GM21367 (cell line): ENCODE data around the gene NCOA1.
"Not testable (repeated sequence)": the region's sequence is repeated elsewhere in the genome, so short reads cannot be mapped to it uniquely, and the experiment has no call there.

Source experiments
- ATAC-seq: cut with Tn5 transposase; IDR thresholded peaks from one replicate; pipeline ENCODE4 v1.9.1; 2021; ENCODE audit not compliant: unreplicated experiment

The NCOA1 gene

GRCh38 chr2:24490690-24491541, at the start of gene NCOA1:
Gene NCOA1, plus strand, starts transcription at chr2:24491254. Its CDS starts 167,424 bp downstream, at chr2:24658678.
- peak; percentile 45 for ATAC-seq

GRCh38 chr2:24448797-24449196, 42.3 kb upstream of the NCOA1 start:
- no peak for ATAC-seq

GRCh38 chr2:24449344-24449743, 41.7 kb upstream of the NCOA1 start:
- no peak for ATAC-seq

- ATAC-seq = no peak
Measured at GRCh38 chr2:24451805-24452501, 39.1 kb upstream of the NCOA1 start.

- no peak for ATAC-seq
Measured at GRCh38 chr2:24452502-24452885, 38.6 kb upstream of the NCOA1 start.

GRCh38 chr2:24453379-24454073, 37.5 kb upstream of the NCOA1 start:
- ATAC-seq = no peak

GRCh38 chr2:24454294-24454693, 36.8 kb upstream of the NCOA1 start:
- ATAC-seq = no peak

DNA sequence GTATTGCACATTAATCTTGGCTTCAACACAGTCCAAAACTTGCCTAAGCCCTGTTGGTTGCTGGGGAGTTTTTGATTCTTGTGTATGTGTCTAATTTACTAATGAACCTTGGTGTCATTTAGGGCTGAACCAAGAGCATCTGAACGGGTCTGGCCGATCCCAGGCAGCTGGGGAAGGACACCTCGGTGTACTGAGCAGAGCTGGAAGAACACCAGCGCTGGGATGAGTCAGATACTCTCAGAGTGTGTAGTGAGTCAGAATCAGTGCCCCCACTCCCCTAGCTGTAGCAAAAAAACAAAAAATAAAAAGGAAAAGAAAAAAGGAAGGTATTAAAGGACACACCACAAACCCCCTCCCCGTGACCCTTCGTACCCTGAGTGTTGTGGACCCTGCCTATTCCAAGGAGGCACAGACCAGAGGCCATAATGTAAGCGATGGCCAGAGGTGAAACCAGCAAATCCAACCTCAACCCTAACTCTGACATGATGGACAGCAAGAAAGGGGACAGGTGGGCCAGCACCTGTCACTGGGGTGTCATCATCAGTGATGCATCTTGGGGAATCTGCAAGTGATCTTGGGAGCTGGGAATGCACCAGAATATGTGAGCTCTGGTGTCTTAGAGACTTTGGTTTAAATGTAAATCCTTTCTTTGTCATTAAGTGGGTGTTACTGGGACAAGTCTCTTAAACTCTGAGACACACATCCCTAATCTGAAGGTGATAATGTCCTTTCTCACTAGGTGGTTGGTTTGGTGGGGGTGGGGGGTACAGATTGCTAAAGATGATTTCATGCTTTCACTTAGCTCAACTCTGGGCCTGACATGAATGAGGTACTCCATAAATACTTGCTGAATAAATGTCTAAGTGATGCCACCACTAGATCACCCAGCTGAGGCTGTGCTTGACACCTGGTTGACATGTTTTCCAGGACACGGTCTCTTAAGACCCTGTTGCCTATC, 34.2 kb upstream of the NCOA1 start:
- no peak for ATAC-seq

- no peak for ATAC-seq
Measured at GRCh38 chr2:24457696-24458386, 33.2 kb upstream of the NCOA1 start.

DNA sequence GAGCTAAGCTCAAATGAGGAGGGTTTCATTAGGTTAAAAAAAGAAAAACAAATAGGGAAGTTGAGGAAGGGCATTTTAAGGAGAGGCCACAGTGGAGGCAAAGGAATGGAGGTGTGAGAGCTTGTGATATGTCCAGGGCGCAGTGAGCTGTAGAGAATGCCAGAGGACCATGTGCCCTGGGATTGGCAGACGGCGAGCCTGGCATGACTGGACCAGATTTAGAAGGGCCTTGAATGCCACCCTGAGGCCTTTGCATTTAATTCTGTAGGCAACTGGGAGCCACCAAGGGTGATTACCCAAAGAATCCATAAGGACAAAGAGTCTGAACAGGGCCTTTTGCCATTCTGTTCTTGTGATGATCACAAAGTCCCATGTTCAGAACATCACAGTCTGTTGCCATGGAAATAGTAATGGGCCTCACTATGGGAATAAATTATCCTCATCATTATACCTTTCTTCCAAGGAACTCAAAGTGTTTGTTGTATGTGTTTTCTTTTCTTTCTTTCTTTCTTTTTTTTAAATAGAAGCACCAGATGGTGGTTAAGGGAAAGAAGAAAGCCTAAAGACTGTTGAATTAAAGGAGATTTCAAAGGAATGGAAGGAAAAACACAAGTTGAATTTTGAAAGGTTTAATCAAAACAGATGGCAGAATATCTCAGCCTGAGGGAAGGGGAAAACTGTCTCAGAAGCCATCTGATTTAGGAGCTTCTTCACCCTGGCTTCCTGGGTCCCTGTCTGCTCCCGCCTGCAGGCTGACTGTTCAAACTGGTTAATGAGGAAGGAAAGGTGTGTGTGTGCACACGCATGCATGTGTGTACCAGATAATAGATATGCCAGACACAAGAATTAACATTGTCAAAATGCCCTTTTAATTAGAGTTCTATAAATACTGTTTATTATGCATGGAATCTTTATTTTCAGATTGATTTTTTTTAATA, 31.6 kb upstream of the NCOA1 start:
- ATAC-seq = no peak

- no peak for ATAC-seq
Measured at GRCh38 chr2:24461685-24462084, 29.4 kb upstream of the NCOA1 start.

- ATAC-seq = no peak
Measured at GRCh38 chr2:24463271-24463670, 27.8 kb upstream of the NCOA1 start.

DNA sequence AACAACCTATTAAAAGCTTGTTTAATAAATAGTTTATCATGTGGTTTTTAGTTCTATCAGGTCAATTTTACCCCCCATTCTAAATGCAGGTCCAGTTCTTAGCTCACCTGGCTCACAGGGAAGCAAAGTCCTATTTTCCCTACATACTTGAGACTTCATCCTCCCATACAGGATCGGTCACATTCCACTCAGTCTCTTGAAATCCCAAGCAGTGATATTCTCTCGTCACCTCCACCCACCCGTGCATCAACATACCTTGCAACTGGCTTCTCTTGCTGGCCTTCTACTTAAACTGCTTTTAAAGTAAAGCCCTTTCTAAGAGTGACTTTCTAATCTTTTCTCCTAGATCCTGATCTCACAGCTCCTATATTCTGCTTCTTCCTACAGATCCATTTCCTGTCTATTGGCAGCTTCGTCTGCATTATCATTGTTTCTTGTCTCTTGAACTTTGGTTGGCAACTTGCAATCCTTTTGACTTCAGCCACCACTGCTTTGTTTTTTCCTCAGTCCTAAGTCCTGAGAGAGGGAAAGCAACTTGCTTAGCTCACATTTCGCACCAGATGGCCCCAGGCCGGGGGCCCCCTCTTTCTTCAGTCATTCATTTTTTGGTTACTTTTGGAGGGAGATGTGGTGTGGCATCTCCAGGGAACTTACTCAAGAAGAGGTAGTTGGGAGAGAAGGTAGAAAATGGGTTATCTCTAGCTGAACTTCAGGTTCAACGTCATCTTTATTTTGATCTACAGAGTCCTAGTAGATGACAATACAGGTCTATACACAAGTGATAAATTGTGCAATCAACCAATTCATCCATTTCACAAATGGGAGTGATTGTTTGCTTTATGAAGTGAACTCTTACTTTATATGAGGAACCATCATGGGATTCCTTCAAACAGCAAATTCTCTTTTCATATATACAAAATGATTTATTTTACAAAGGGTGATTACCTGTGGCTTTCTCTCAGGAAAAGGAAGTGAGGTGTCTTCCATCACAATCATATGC, 23.9 kb upstream of the NCOA1 start:
- no peak for ATAC-seq

DNA sequence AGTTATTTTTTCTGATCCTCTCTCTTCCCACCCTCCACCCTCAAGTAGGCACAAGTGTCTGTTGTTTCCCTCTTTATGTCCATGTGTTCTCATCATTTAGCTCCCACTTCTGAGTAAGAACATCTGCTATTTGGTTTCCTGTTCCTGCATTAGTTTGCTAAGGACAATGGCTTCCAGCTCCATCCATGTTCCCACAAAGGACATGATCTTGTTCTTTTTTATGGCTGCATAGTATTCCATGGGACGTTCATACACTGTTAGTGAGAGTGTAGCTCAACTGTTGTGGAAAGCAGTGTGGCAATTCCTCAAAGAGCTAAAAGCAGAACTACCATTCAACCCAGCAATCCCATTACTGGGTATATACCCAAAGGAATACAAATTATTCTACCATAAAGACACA, 22.6 kb upstream of the NCOA1 start:
- ATAC-seq = not testable (repeated sequence)

GRCh38 chr2:24469148-24469650, 21.9 kb upstream of the NCOA1 start:
- ATAC-seq = no peak

DNA sequence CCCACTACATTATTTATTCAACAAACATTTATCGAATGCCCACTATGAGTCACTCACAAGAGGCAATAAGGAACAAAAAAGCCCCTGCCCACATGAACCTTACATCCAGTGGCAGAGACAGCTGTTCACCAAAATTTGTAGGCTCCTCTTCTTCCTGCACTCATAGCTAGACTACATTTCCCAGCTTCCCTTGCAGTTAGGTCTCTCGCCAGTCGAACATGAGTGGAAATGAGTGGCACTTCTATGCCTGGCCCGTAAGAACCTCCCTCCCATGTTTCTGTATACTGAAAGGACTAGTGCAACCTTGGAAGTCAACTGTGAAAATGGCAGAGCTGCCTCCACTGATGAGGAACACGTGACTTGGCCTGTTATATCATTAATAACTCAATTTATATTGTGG, 19.4 kb upstream of the NCOA1 start:
- no peak for ATAC-seq

GRCh38 chr2:24472416-24472815, 18.6 kb upstream of the NCOA1 start:
- no peak for ATAC-seq

GRCh38 chr2:24473626-24474025, 17.4 kb upstream of the NCOA1 start:
- ATAC-seq = no peak
